Mesendoderm (in vitro differentiated cells): ENCODE results near the gene KDR.

Source experiments
- DNase-seq: peaks from one replicate; pipeline ENCODE4 v3.0.0; 2013
- H2AK5ac ChIP-seq: 2 replicates; pipeline ENCODE4 v1.6.1; 2013; ENCODE audit warnings: low read length, inconsistent platforms
- H2BK120ac ChIP-seq: 2 replicates; pipeline ENCODE4 v1.6.1; 2013; ENCODE audit warnings: low read depth, mild to moderate bottlenecking, low read length, moderate library complexity, mixed read lengths
- H2BK15ac ChIP-seq: replicated peaks from 2 replicates; pipeline ENCODE4 v1.6.1; 2013; ENCODE audit warnings: low read depth, mild to moderate bottlenecking, moderate library complexity
- H2BK5ac ChIP-seq: 2 replicates; pipeline ENCODE4 v1.6.1; 2013; ENCODE audit warnings: low read length, inconsistent platforms
- H3K18ac ChIP-seq: 2 replicates; pipeline ENCODE4 v1.6.1; 2013; ENCODE audit warnings: mild to moderate bottlenecking, low read length, mixed read lengths
- H3K23ac ChIP-seq: one replicate; pipeline ENCODE4 v1.6.1; 2013; ENCODE audit warnings: low read length
- H3K27ac ChIP-seq: 2 replicates; pipeline ENCODE4 v1.5.1; 2013; ENCODE audit warnings: low read depth, mild to moderate bottlenecking, inconsistent platforms, low read length, moderate library complexity
- H3K27me3 ChIP-seq: 2 replicates; pipeline ENCODE4 v1.6.1; 2013; ENCODE audit warnings: low read length, control low read depth, mild to moderate bottlenecking, inconsistent platforms; ENCODE audit not compliant: insufficient read depth, poor library complexity
- H3K36me3 ChIP-seq: 2 replicates; pipeline ENCODE4 v1.6.1; 2013; ENCODE audit warnings: low read length, inconsistent platforms; ENCODE audit not compliant: control insufficient read depth, insufficient read depth
- H3K4ac ChIP-seq: one replicate; pipeline ENCODE4 v1.6.1; 2013; ENCODE audit warnings: low read depth, mild to moderate bottlenecking, low read length, moderate library complexity
- H3K4me1 ChIP-seq: 2 replicates; pipeline ENCODE4 v1.6.1; 2013; ENCODE audit warnings: low read depth, low read length, inconsistent platforms; ENCODE audit not compliant: control insufficient read depth
- H3K4me2 ChIP-seq: 2 replicates; pipeline ENCODE4 v1.6.1; 2013; ENCODE audit warnings: low read length
- H3K4me3 ChIP-seq: 2 replicates; pipeline ENCODE4 v1.5.1; 2013; ENCODE audit warnings: mild to moderate bottlenecking, low read length
- H3K56ac ChIP-seq: one replicate; pipeline ENCODE4 v1.6.1; 2013; ENCODE audit warnings: low read length
- H3K79me1 ChIP-seq: 2 replicates; pipeline ENCODE4 v1.6.1; 2013; ENCODE audit warnings: low read length, inconsistent platforms
- H3K79me2 ChIP-seq: 2 replicates; pipeline ENCODE4 v1.6.1; 2013; ENCODE audit warnings: mild to moderate bottlenecking, low read length; ENCODE audit not compliant: control insufficient read depth, insufficient read depth
- H3K9ac ChIP-seq: 2 replicates; pipeline ENCODE4 v1.6.1; 2013; ENCODE audit warnings: low read length, inconsistent platforms
- H4K5ac ChIP-seq: one replicate; pipeline ENCODE4 v1.6.1; 2013; ENCODE audit warnings: low read length
- H4K8ac ChIP-seq: one replicate; pipeline ENCODE4 v1.6.1; 2013; ENCODE audit warnings: low read depth, mild to moderate bottlenecking, control low read depth, low read length, moderate library complexity
- WGBS: extraction: QIAGEN DNeasy Blood & Tissue Kit; methylation state at CpG from one replicate; pipeline ENCODE4 v1.1.7; 2013; ENCODE audit warnings: low lambda C conversion rate, missing lambda C conversion rate; ENCODE audit not compliant: insufficient coverage; ENCODE audit errors: extremely low coverage; 5-methylcytosine and 5-hydroxymethylcytosine counted together

Gene KDR

GRCh38 chr4:55162396-55162795 is 37.0 kb upstream of the KDR start:
- no peak overlapping the region for H3K27ac ChIP-seq
- H2BK120ac ChIP-seq = no peak overlapping the region
- no peak overlapping the region for H2BK15ac ChIP-seq
- H3K9ac ChIP-seq = no peak overlapping the region
- H3K27me3 ChIP-seq = no peaks in the 10 kb centered on the region
- DNase-seq = no peak
- no peak overlapping the region for H3K4me3 ChIP-seq
- H3K36me3 ChIP-seq = no peaks in the 10 kb centered on the region
- H3K4me1 ChIP-seq = peaks cover 2% of the 10 kb centered on the region
- H2AK5ac ChIP-seq = no peak overlapping the region
- no peaks in the 10 kb centered on the region for H3K79me1 ChIP-seq
- no peak overlapping the region for H3K4ac ChIP-seq
- H4K5ac ChIP-seq = no peak overlapping the region
- no peak overlapping the region for H2BK5ac ChIP-seq
- no peak overlapping the region for H3K23ac ChIP-seq
- H4K8ac ChIP-seq = no peak overlapping the region
- no peak overlapping the region for H3K56ac ChIP-seq
- WGBS = no CpG with 5 or more reads among the region's 1 CpG
- no peaks in the 10 kb centered on the region for H3K79me2 ChIP-seq
- no peak overlapping the region for H3K18ac ChIP-seq
- no peak overlapping the region for H3K4me2 ChIP-seq

- Histone ChIP-seq H4K8ac (no peak overlapping the region), H3K79me1 (no peaks in the 10 kb centered on the region), H3K79me2 (no peaks in the 10 kb centered on the region), H2AK5ac (no peak overlapping the region), H3K18ac (no peak overlapping the region), H3K56ac (no peak overlapping the region), H3K4me2 (no peak overlapping the region), H3K4ac (no peak overlapping the region), H2BK120ac (no peak overlapping the region), H2BK15ac (no peak overlapping the region), H3K36me3 (no peaks in the 10 kb centered on the region), H3K4me3 (no peak overlapping the region), H3K27me3 (no peaks in the 10 kb centered on the region), H3K23ac (no peak overlapping the region), H2BK5ac (no peak overlapping the region), H4K5ac (no peak overlapping the region), H3K4me1 (peaks cover 2% of the 10 kb centered on the region), H3K27ac (no peak overlapping the region), H3K9ac (no peak overlapping the region)
- DNase-seq = no peak
- WGBS = no CpG with 5 or more reads among the region's 6 CpGs
Observed at GRCh38 chr4:55161739-55162138, 36.3 kb upstream of the KDR start.

GRCh38 chr4:55159851-55160250 is 34.5 kb upstream of the KDR start:
- no peak overlapping the region for H3K9ac ChIP-seq
- H3K4me3 ChIP-seq = no peak overlapping the region
- no peak overlapping the region for H3K27ac ChIP-seq
- WGBS = no CpG with 5 or more reads among the region's 2 CpGs
- H3K4me2 ChIP-seq = no peak overlapping the region
- peak overlapping the region; percentile 2 for H3K56ac ChIP-seq
- no peak overlapping the region for H3K23ac ChIP-seq
- H2BK15ac ChIP-seq = no peak overlapping the region
- no peaks in the 10 kb centered on the region for H3K79me1 ChIP-seq
- no peaks in the 10 kb centered on the region for H3K36me3 ChIP-seq
- peak overlapping the region; percentile 43 for H2BK5ac ChIP-seq
- no peak overlapping the region for H3K18ac ChIP-seq
- no peak overlapping the region for H4K8ac ChIP-seq
- no peak overlapping the region for H4K5ac ChIP-seq
- no peak overlapping the region for H3K4ac ChIP-seq
- H3K27me3 ChIP-seq = no peaks in the 10 kb centered on the region
- H3K4me1 ChIP-seq = peaks cover 2% of the 10 kb centered on the region
- no peak overlapping the region for H2BK120ac ChIP-seq
- no peak overlapping the region for H2AK5ac ChIP-seq
- no peaks in the 10 kb centered on the region for H3K79me2 ChIP-seq
- DNase-seq = peak; percentile 66

- Histone ChIP-seq H3K79me2 (no peaks in the 10 kb centered on the region), H3K23ac (no peak overlapping the region), H3K56ac (no peak overlapping the region), H3K18ac (no peak overlapping the region), H2BK15ac (no peak overlapping the region), H3K36me3 (no peaks in the 10 kb centered on the region), H3K27ac (no peak overlapping the region), H3K4ac (no peak overlapping the region), H2BK5ac (no peak overlapping the region), H3K9ac (no peak overlapping the region), H2AK5ac (no peak overlapping the region), H3K4me3 (no peak overlapping the region), H3K4me1 (peaks cover 2% of the 10 kb centered on the region), H4K8ac (no peak overlapping the region), H2BK120ac (no peak overlapping the region), H4K5ac (no peak overlapping the region), H3K79me1 (no peaks in the 10 kb centered on the region), H3K27me3 (no peaks in the 10 kb centered on the region), H3K4me2 (no peak overlapping the region)
- no CpG with 5 or more reads among the region's 3 CpGs for WGBS
- no peak for DNase-seq
Observed at GRCh38 chr4:55158957-55159356, 33.6 kb upstream of the KDR start.

- Histone ChIP-seq H3K27ac (no peak overlapping the region), H3K9ac (no peak overlapping the region), H3K36me3 (no peaks in the 10 kb centered on the region), H3K4me1 (peaks cover 2% of the 10 kb centered on the region), H3K4ac (no peak overlapping the region), H3K4me3 (no peak overlapping the region), H3K18ac (no peak overlapping the region), H3K56ac (no peak overlapping the region), H2AK5ac (no peak overlapping the region), H2BK5ac (no peak overlapping the region), H3K79me1 (no peaks in the 10 kb centered on the region), H3K23ac (no peak overlapping the region), H4K5ac (no peak overlapping the region), H4K8ac (no peak overlapping the region), H2BK120ac (no peak overlapping the region), H3K4me2 (no peak overlapping the region), H3K27me3 (no peaks in the 10 kb centered on the region), H3K79me2 (no peaks in the 10 kb centered on the region), H2BK15ac (no peak overlapping the region)
- no CpG with 5 or more reads among the region's 45 CpGs for WGBS
- no peak for DNase-seq
Observed at GRCh38 chr4:55157559-55158277, 32.3 kb upstream of the KDR start.

GRCh38 chr4:55154933-55155332 is 29.5 kb upstream of the KDR start:
- Histone ChIP-seq H3K4me1 (peaks cover 1% of the 10 kb centered on the region), H3K4me2 (no peak overlapping the region), H3K27ac (no peak overlapping the region), H2BK15ac (no peak overlapping the region), H3K79me1 (no peaks in the 10 kb centered on the region), H3K56ac (no peak overlapping the region), H2BK5ac (no peak overlapping the region), H3K9ac (no peak overlapping the region), H3K18ac (no peak overlapping the region), H3K79me2 (no peaks in the 10 kb centered on the region), H3K27me3 (no peaks in the 10 kb centered on the region), H4K5ac (peak overlapping the region; percentile 81), H2BK120ac (no peak overlapping the region), H2AK5ac (no peak overlapping the region), H3K23ac (no peak overlapping the region), H4K8ac (no peak overlapping the region), H3K4me3 (no peak overlapping the region), H3K4ac (no peak overlapping the region), H3K36me3 (no peaks in the 10 kb centered on the region)
- no CpG with 5 or more reads among the region's 1 CpG for WGBS
- no peak for DNase-seq
